Activated naive CD4-positive, alpha-beta T cell treated with anti-CD3 and anti-CD28 coated beads for 36 hours (primary cell): ENCODE data around the gene KISS1. TPM values are rescaled to one million over a fixed set of nuclear protein-coding genes. Genes with fewer than 3 reads are reported as not detected.

Experiments
- CTCF ChIA-PET: fragments of 350-600 bp; sonication (Branson Sonifier 250); formaldehyde crosslinking; loops from one replicate; lab custom pipeline; 2021; ENCODE audit warnings: antibody characterized with exemption; lab: Charles Lee
- DNase-seq: peaks from one replicate; pipeline ENCODE4 v3.0.0-alpha.2; 2020
- H3K27ac Mint-ChIP-seq: one replicate; pipeline ENCODE4 v1.8.0; 2021; ENCODE audit warnings: mild to moderate bottlenecking, mixed read lengths
- H3K27me3 Mint-ChIP-seq: one replicate; pipeline ENCODE4 v1.8.0; 2021; ENCODE audit warnings: low read depth, mixed read lengths
- H3K36me3 Mint-ChIP-seq: one replicate; pipeline ENCODE4 v1.8.0; 2021; ENCODE audit warnings: low read depth, mixed read lengths
- H3K4me1 Mint-ChIP-seq: one replicate; pipeline ENCODE4 v1.8.0; 2021; ENCODE audit warnings: low read depth, mixed read lengths
- H3K4me3 Mint-ChIP-seq: one replicate; pipeline ENCODE4 v1.8.0; 2021; ENCODE audit warnings: mild to moderate bottlenecking, moderate library complexity, mixed read lengths
- H3K9me3 Mint-ChIP-seq: one replicate; pipeline ENCODE4 v1.8.0; 2021; ENCODE audit warnings: mixed read lengths
- intact Hi-C: fragments of 100-400 bp; cut with micrococcal nuclease; formaldehyde crosslinking; loops from one replicate; pipeline ENCODE4 v1.15.1; 2023
- total RNA-seq, 2 experiments: library from RNA; stranded (reverse); gene quantifications; one replicate each; pipeline ENCODE4 v1.2.3, GENCODE V29; 2021

Gene KISS1
- total RNA-seq, 2 experiments from 2014 or later = not detected

GRCh38 chr1:204216236-204216635, 19.9 kb upstream of the KISS1 start:
- Mint-ChIP-seq H3K4me3 (no peak overlapping the region), H3K9me3 (no peaks in the 10 kb centered on the region), H3K27ac (no peak overlapping the region), H3K36me3 (no peaks in the 10 kb centered on the region), H3K27me3 (no peaks in the 10 kb centered on the region), H3K4me1 (peaks cover 5% of the 10 kb centered on the region)
- no peak for DNase-seq
- intact Hi-C loops = no loop called here
- CTCF ChIA-PET = interaction anchor here (0.9 to 2.6 kb wide), 2 partner anchors 9 to 148 kb away, joined by 3 to 11 read pairs; no protein-coding TSS in a partner anchor

GRCh38 chr1:204213668-204214662, 17.7 kb upstream of the KISS1 start, which contains the start of gene GOLT1A:
TSS of gene GOLT1A (minus strand) at chr1:204213988. CDS start at chr1:204213906, 82 bp downstream.
- no peak within 1 kb of the TSS for H3K27ac Mint-ChIP-seq
- H3K4me3 Mint-ChIP-seq = peak within 1 kb of the TSS; percentile 20
- H3K36me3 Mint-ChIP-seq = no peaks in the 10 kb centered on the region
- DNase-seq = peak; percentile 74
- peaks cover 5% of the 10 kb centered on the region for H3K4me1 Mint-ChIP-seq
- intact Hi-C loops = loop anchor here (1.0 kb wide), 3 partner anchors 149 to 289 kb away; no protein-coding TSS in a partner anchor
- H3K27me3 Mint-ChIP-seq = no peaks in the 10 kb centered on the region
- H3K9me3 Mint-ChIP-seq = no peaks in the 10 kb centered on the region
- CTCF ChIA-PET = interaction anchor here (0.6 to 2.0 kb wide), 12 partner anchors 9 to 300 kb away, joined by 3 to 20 read pairs (median 4); partner anchors contain the start of gene PLEKHA6

- no peak overlapping the region for H3K4me3 Mint-ChIP-seq
- H3K36me3 Mint-ChIP-seq = no peaks in the 10 kb centered on the region
- no peak overlapping the region for H3K27ac Mint-ChIP-seq
- no peak for DNase-seq
- peaks cover 5% of the 10 kb centered on the region for H3K4me1 Mint-ChIP-seq
- CTCF ChIA-PET = no interaction called here
- H3K9me3 Mint-ChIP-seq = no peaks in the 10 kb centered on the region
- intact Hi-C loops = no loop called here
- no peaks in the 10 kb centered on the region for H3K27me3 Mint-ChIP-seq
Observed at GRCh38 chr1:204212715-204213114, 16.4 kb upstream of the KISS1 start.

- H3K27ac Mint-ChIP-seq = no peak overlapping the region
- intact Hi-C loops = no loop called here
- H3K4me3 Mint-ChIP-seq = no peak overlapping the region
- no peak for DNase-seq
- CTCF ChIA-PET = interaction anchor here (0.6 to 1.1 kb wide), 3 partner anchors 8 to 292 kb away, joined by 3 read pairs; no protein-coding TSS in a partner anchor
- H3K27me3 Mint-ChIP-seq = peaks cover 8% of the 10 kb centered on the region
- H3K36me3 Mint-ChIP-seq = no peaks in the 10 kb centered on the region
- no peaks in the 10 kb centered on the region for H3K9me3 Mint-ChIP-seq
- peaks cover 7% of the 10 kb centered on the region for H3K4me1 Mint-ChIP-seq
Observed at GRCh38 chr1:204211046-204211445, 14.8 kb upstream of the KISS1 start.

- no peak overlapping the region for H3K4me3 Mint-ChIP-seq
- CTCF ChIA-PET = interaction anchor here (0.5 to 5.2 kb wide), 42 partner anchors 9 to 372 kb away, joined by 3 to 89 read pairs (median 5); partner anchors contain the start of genes PLEKHA6, REN and SNRPE
- peaks cover 11% of the 10 kb centered on the region for H3K4me1 Mint-ChIP-seq
- H3K36me3 Mint-ChIP-seq = no peaks in the 10 kb centered on the region
- no peak overlapping the region for H3K27ac Mint-ChIP-seq
- H3K27me3 Mint-ChIP-seq = peaks cover 15% of the 10 kb centered on the region
- no peaks in the 10 kb centered on the region for H3K9me3 Mint-ChIP-seq
- peak; percentile 83 for DNase-seq
- intact Hi-C loops = loop anchor here (1.0 kb wide), 3 partner anchors 45 to 346 kb away; partner anchors contain the start of gene SNRPE
Observed at GRCh38 chr1:204207136-204207616, 10.9 kb upstream of the KISS1 start.

GRCh38 chr1:204206121-204206520, 9.8 kb upstream of the KISS1 start:
- DNase-seq = no peak
- H3K4me3 Mint-ChIP-seq = no peak overlapping the region
- intact Hi-C loops = no loop called here
- CTCF ChIA-PET = interaction anchor here (0.7 to 5.2 kb wide), 20 partner anchors 8 to 1571 kb away, joined by 3 to 89 read pairs (median 6); partner anchors contain the start of genes PLEKHA6 and REN
- H3K9me3 Mint-ChIP-seq = no peaks in the 10 kb centered on the region
- peaks cover 11% of the 10 kb centered on the region for H3K4me1 Mint-ChIP-seq
- H3K27ac Mint-ChIP-seq = no peak overlapping the region
- H3K36me3 Mint-ChIP-seq = no peaks in the 10 kb centered on the region
- H3K27me3 Mint-ChIP-seq = peaks cover 15% of the 10 kb centered on the region

GRCh38 chr1:204205486-204205885, 9.2 kb upstream of the KISS1 start:
- H3K27me3 Mint-ChIP-seq = peaks cover 15% of the 10 kb centered on the region
- H3K4me3 Mint-ChIP-seq = no peak overlapping the region
- no peaks in the 10 kb centered on the region for H3K36me3 Mint-ChIP-seq
- H3K9me3 Mint-ChIP-seq = no peaks in the 10 kb centered on the region
- no peak overlapping the region for H3K27ac Mint-ChIP-seq
- no peak for DNase-seq
- peaks cover 11% of the 10 kb centered on the region for H3K4me1 Mint-ChIP-seq
- intact Hi-C loops = no loop called here
- CTCF ChIA-PET = interaction anchor here (1.3 to 5.2 kb wide), 8 partner anchors 22 to 347 kb away, joined by 3 to 89 read pairs (median 8); partner anchors contain the start of gene REN

GRCh38 chr1:204204944-204205343, 8.7 kb upstream of the KISS1 start:
- no peak overlapping the region for H3K27ac Mint-ChIP-seq
- CTCF ChIA-PET = interaction anchor here (1.3 to 5.2 kb wide), 3 partner anchors 40 to 159 kb away, joined by 3 to 89 read pairs (median 31); partner anchors contain the start of gene REN
- no peak for DNase-seq
- no peaks in the 10 kb centered on the region for H3K36me3 Mint-ChIP-seq
- H3K4me1 Mint-ChIP-seq = peaks cover 11% of the 10 kb centered on the region
- no peaks in the 10 kb centered on the region for H3K9me3 Mint-ChIP-seq
- intact Hi-C loops = no loop called here
- H3K27me3 Mint-ChIP-seq = peaks cover 15% of the 10 kb centered on the region
- no peak overlapping the region for H3K4me3 Mint-ChIP-seq

- no peaks in the 10 kb centered on the region for H3K36me3 Mint-ChIP-seq
- H3K27me3 Mint-ChIP-seq = peaks cover 17% of the 10 kb centered on the region
- CTCF ChIA-PET = interaction anchor here (0.7 to 5.2 kb wide), 4 partner anchors 7 to 95 kb away, joined by 3 to 89 read pairs (median 4); partner anchors contain the start of genes GOLT1A and REN
- peaks cover 11% of the 10 kb centered on the region for H3K4me1 Mint-ChIP-seq
- no peak for DNase-seq
- no peak overlapping the region for H3K4me3 Mint-ChIP-seq
- intact Hi-C loops = no loop called here
- no peak overlapping the region for H3K27ac Mint-ChIP-seq
- H3K9me3 Mint-ChIP-seq = no peaks in the 10 kb centered on the region
Observed at GRCh38 chr1:204203206-204203767, 7.0 kb upstream of the KISS1 start.

- CTCF ChIA-PET = interaction anchor here (1.0 kb wide), 1 partner anchor 12 kb away, joined by 5 read pairs; the partner anchor contains the start of gene GOLT1A
- no peaks in the 10 kb centered on the region for H3K9me3 Mint-ChIP-seq
- H3K4me3 Mint-ChIP-seq = no peak overlapping the region
- intact Hi-C loops = no loop called here
- H3K27ac Mint-ChIP-seq = no peak overlapping the region
- H3K27me3 Mint-ChIP-seq = peaks cover 18% of the 10 kb centered on the region
- peaks cover 11% of the 10 kb centered on the region for H3K4me1 Mint-ChIP-seq
- DNase-seq = no peak
- no peaks in the 10 kb centered on the region for H3K36me3 Mint-ChIP-seq
Observed at GRCh38 chr1:204202481-204202880, 6.2 kb upstream of the KISS1 start.

GRCh38 chr1:204201348-204202040, 5.2 kb upstream of the KISS1 start:
- no peak for DNase-seq
- intact Hi-C loops = no loop called here
- H3K4me3 Mint-ChIP-seq = no peak overlapping the region
- H3K27me3 Mint-ChIP-seq = peaks cover 12% of the 10 kb centered on the region
- H3K9me3 Mint-ChIP-seq = no peaks in the 10 kb centered on the region
- H3K27ac Mint-ChIP-seq = no peak overlapping the region
- CTCF ChIA-PET = interaction anchor here (0.8 kb wide), 1 partner anchor 26 kb away, joined by 3 read pairs; no protein-coding TSS in a partner anchor
- no peaks in the 10 kb centered on the region for H3K36me3 Mint-ChIP-seq
- H3K4me1 Mint-ChIP-seq = peaks cover 11% of the 10 kb centered on the region
